Activated T-cell treated with anti-CD3 and anti-CD28 coated beads for 24 hours (primary cell): ENCODE data around the gene OR1J1.

Source experiments
- DNase-seq: peaks from one replicate; pipeline ENCODE4 v3.0.0-alpha.2; 2020; ENCODE audit warnings: low read depth

OR1J1 gene

GRCh38 chr9:122477826-122478225 lies at the start of gene OR1J1:
OR1J1 (minus strand) TSS chr9:122477926; CDS start chr9:122477926, 0 bp downstream.
- no peak for DNase-seq

GRCh38 chr9:122527193-122527592 lies 49.5 kb upstream of the OR1J1 start, which contains the start of gene OR1N1:
OR1N1 (minus strand) TSS chr9:122527293; CDS start chr9:122527293, 0 bp downstream.
- DNase-seq, result no peak

GRCh38 chr9:122526602-122527001 lies 48.9 kb upstream of the OR1J1 start:
- peak; percentile 1 for DNase-seq

- no peak for DNase-seq
Observed at GRCh38 chr9:122519376-122519775, 41.6 kb upstream of the OR1J1 start.

GRCh38 chr9:122518841-122519240 lies 41.1 kb upstream of the OR1J1 start, which contains the start of gene OR1J4:
OR1J4 (plus strand) TSS chr9:122519141; CDS start chr9:122519141, 0 bp downstream.
- no peak for DNase-seq

GRCh38 chr9:122518226-122518625 lies 40.5 kb upstream of the OR1J1 start:
- no peak for DNase-seq

- no peak for DNase-seq
Observed at GRCh38 chr9:122510502-122510901, 32.8 kb upstream of the OR1J1 start, which contains the start of gene OR1J2. OR1J2 (plus strand) TSS chr9:122510802; CDS start chr9:122510802, 0 bp downstream.

GRCh38 chr9:122506964-122507363 lies 29.2 kb upstream of the OR1J1 start:
- no peak for DNase-seq

GRCh38 chr9:122498883-122499288 lies 21.2 kb upstream of the OR1J1 start:
- peak; percentile 6 for DNase-seq

- DNase-seq, result no peak
Observed at GRCh38 chr9:122479062-122479461, 1.3 kb upstream of the OR1J1 start.

GRCh38 chr9:122477346-122477745 lies 380 bp downstream of the OR1J1 start:
- DNase-seq, result no peak

- no peak for DNase-seq
Observed at GRCh38 chr9:122475717-122476116, 2.0 kb downstream of the OR1J1 start.

GRCh38 chr9:122474561-122474960 lies 3.2 kb downstream of the OR1J1 start:
- no peak for DNase-seq

- DNase-seq, result no peak
Observed at GRCh38 chr9:122468735-122469134, 9.0 kb downstream of the OR1J1 start.

- no peak for DNase-seq
Observed at GRCh38 chr9:122466456-122466855, 11.3 kb downstream of the OR1J1 start.

GRCh38 chr9:122464633-122465567 lies 12.8 kb downstream of the OR1J1 start:
- DNase-seq, result peak; percentile 60

GRCh38 chr9:122463828-122464632 lies 13.7 kb downstream of the OR1J1 start:
- no peak for DNase-seq

GRCh38 chr9:122457787-122458186 lies 19.9 kb downstream of the OR1J1 start:
- DNase-seq, result no peak

- no peak for DNase-seq
Observed at GRCh38 chr9:122456123-122456522, 21.6 kb downstream of the OR1J1 start.

GRCh38 chr9:122453677-122454135 lies 24.0 kb downstream of the OR1J1 start:
- DNase-seq, result no peak

- no peak for DNase-seq
Observed at GRCh38 chr9:122446819-122447484, 30.8 kb downstream of the OR1J1 start.
